ENCODE data around the gene ONECUT3. TPM values are rescaled to one million over a fixed set of nuclear protein-coding genes. Genes with fewer than 3 reads are reported as not detected.

Gene ONECUT3
- total RNA-seq, 4 donors from 2014 or later = 0.04 TPM; not detected in 3

DNA sequence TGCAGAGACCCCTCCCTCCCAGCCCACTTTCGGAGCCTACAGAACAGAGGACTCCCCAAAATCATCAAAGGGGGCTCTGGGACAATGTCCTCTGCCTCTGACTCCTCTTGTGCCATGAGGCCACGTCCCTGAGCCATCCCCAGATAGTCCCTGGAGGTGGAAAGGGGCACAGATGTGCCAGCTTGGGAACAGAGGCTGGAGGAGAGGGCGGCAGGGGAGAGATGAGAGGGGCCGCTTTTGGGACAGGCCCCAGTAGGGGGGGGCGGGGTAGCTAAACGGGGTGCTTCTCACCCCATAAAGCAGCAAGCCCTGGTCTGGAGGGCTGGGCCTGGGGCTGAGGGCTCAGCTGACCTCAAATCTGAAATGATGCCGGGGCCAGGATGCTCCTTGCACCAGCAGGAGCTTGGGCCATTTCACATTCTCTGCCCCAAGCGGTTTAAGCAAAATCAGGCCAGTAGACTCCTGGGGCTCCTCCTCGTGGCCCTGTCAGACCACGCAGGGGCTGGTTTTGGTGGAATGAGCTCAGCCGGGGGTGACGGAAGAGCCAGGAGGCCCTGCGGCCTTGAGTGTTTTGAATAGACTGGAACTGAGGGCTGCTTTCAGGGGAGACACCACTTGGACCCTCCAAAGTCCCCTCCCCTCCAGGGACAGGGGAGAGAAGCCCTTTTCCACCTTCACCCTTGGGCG lies 27.1 kb downstream of the ONECUT3 start:
- peaks cover 0 to 12% (median 4%) of the 10 kb centered on the region in 3 donors for H3K4me1 ChIP-seq
- H3K9me3 ChIP-seq = peaks cover 0 to 29% (median 0%) of the 10 kb centered on the region in 3 donors
- H3K36me3 ChIP-seq = no peaks in the 10 kb centered on the region
- WGBS, 2 donors (ENCODE audit: low coverage in 1 of 2) = 0 to 18% methylated on average over 1 to 7 of the region's 14 CpGs
- ATAC-seq = no peak
- no peak overlapping the region for H3K4me3 ChIP-seq
- peaks cover 100% of the 10 kb centered on the region for H3K27me3 ChIP-seq
- TF ChIP-seq POLR2A (IDR thresholded peaks at IDR 0.05) (no peak), EP300 (IDR thresholded peaks at IDR 0.05) (no peak), POLR2AphosphoS5 (IDR thresholded peaks at IDR 0.05) (no peak)
- TF ChIP-seq, protein P1, sequence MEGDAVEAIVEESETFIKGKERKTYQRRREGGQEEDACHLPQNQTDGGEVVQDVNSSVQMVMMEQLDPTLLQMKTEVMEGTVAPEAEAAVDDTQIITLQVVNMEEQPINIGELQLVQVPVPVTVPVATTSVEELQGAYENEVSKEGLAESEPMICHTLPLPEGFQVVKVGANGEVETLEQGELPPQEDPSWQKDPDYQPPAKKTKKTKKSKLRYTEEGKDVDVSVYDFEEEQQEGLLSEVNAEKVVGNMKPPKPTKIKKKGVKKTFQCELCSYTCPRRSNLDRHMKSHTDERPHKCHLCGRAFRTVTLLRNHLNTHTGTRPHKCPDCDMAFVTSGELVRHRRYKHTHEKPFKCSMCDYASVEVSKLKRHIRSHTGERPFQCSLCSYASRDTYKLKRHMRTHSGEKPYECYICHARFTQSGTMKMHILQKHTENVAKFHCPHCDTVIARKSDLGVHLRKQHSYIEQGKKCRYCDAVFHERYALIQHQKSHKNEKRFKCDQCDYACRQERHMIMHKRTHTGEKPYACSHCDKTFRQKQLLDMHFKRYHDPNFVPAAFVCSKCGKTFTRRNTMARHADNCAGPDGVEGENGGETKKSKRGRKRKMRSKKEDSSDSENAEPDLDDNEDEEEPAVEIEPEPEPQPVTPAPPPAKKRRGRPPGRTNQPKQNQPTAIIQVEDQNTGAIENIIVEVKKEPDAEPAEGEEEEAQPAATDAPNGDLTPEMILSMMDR (IDR thresholded peaks at IDR 0.05) = no peak
- H3K27ac ChIP-seq = no peak overlapping the region

DNA sequence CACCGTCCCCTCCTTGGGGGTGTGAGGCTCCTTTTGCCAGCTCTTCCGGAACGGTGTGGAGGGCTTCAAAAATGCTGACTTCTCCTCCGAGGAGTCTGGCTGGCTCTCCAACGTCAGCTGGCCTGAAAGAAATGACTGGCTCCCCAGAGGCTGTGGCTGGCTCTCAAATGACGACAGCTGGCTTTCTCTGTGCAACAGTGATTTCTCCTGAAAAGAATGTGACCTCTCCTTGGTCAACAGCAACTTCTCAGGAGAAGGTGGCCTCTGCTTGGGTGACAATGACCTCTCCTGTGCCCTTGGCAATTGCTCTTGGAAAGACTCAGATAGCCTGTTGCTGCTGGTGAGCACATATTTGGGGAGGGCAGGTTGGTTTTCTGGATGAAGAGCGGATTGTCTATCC lies 29.2 kb downstream of the ONECUT3 start:
- H3K4me3 ChIP-seq = no peak overlapping the region
- no peak for ATAC-seq
- TF ChIP-seq, protein P1 (IDR thresholded peaks at IDR 0.05) = no peak
- TF ChIP-seq EP300 (IDR thresholded peaks at IDR 0.05) (no peak), POLR2A (IDR thresholded peaks at IDR 0.05) (no peak), POLR2AphosphoS5 (IDR thresholded peaks at IDR 0.05) (no peak)
- no peak overlapping the region for H3K27ac ChIP-seq
- WGBS, 2 donors (ENCODE audit: low coverage in 1 of 2) = 100% methylated on average over 1 of the region's 7 CpGs; no CpG with 5 or more reads in 1 of the 2 donors
- H3K36me3 ChIP-seq = no peaks in the 10 kb centered on the region
- peaks cover 96% of the 10 kb centered on the region for H3K27me3 ChIP-seq
- no peaks in the 10 kb centered on the region for H3K4me1 ChIP-seq
- H3K9me3 ChIP-seq = peaks cover 0 to 28% (median 0%) of the 10 kb centered on the region in 3 donors

DNA sequence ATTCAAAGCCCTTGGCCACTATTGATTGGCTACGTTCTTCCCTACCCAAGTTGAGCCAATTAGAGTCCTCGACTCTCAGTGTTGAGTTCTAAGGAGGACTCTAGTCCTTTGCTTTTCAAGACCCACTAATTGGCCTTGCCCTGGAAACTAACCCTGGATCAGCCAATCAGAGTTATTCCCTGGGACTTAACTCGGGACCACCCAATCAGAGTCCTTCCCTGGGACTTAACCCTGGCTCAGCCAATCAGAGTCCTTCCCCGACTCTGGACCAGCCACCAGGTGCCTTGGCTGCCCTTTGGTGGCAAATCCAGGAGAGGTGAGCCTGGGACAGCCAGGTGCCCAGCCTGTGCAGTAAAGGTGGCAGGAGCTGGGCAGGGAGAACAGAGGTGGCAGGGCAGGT lies 30.0 kb downstream of the ONECUT3 start:
- ATAC-seq = no peak
- H3K27me3 ChIP-seq = peaks cover 95% of the 10 kb centered on the region
- H3K4me1 ChIP-seq = no peaks in the 10 kb centered on the region
- no peaks in the 10 kb centered on the region for H3K36me3 ChIP-seq
- peaks cover 0 to 28% (median 0%) of the 10 kb centered on the region in 3 donors for H3K9me3 ChIP-seq
- H3K27ac ChIP-seq = no peak overlapping the region
- TF ChIP-seq EP300 (IDR thresholded peaks at IDR 0.05) = no peak
- no peak for TF ChIP-seq POLR2A (IDR thresholded peaks at IDR 0.05)
- TF ChIP-seq, protein P1 (IDR thresholded peaks at IDR 0.05) = no peak
- no peak for TF ChIP-seq POLR2AphosphoS5 (IDR thresholded peaks at IDR 0.05)
- WGBS, 2 donors (ENCODE audit: low coverage in 1 of 2) = 60% methylated on average over 1 of the region's 4 CpGs; no CpG with 5 or more reads in 1 of the 2 donors
- H3K4me3 ChIP-seq = no peak overlapping the region

DNA sequence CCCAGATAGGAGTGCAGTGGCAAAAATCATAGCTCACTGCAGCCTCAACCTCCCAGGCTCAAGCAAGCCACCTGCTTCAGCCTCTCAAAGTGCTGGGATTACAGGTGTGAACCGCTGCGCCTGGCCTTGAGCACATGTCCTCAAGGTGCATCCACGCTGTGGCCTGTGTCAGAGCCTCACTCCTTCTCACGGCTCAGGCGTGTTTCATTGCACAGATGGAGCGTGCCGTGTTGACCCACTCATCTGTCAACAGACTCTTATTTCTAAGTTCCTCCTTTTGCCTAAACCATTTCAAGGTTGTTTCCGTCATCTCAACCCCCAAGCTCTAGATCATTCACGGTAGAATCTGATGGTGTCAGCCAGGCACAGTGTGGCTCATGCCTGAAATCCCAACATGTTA lies 30.6 kb downstream of the ONECUT3 start:
- Histone ChIP-seq H3K36me3 (no peaks in the 10 kb centered on the region), H3K27me3 (peaks cover 95% of the 10 kb centered on the region), H3K27ac (no peak overlapping the region), H3K4me3 (no peak overlapping the region), H3K9me3 (peaks cover 0 to 28% (median 0%) of the 10 kb centered on the region in 3 donors), H3K4me1 (peaks cover 0 to 3% (median 0%) of the 10 kb centered on the region in 3 donors)
- ATAC-seq = no peak
- no peak for TF ChIP-seq POLR2A (IDR thresholded peaks at IDR 0.05)
- no peak for TF ChIP-seq EP300 (IDR thresholded peaks at IDR 0.05)
- no peak for TF ChIP-seq POLR2AphosphoS5 (IDR thresholded peaks at IDR 0.05)
- TF ChIP-seq, protein P1 (IDR thresholded peaks at IDR 0.05) = no peak
- WGBS, 2 donors (ENCODE audit: low coverage in 1 of 2) = 84% methylated on average over 7 of the region's 9 CpGs; no CpG with 5 or more reads in 1 of the 2 donors

- H3K27me3 ChIP-seq = peaks cover 92% of the 10 kb centered on the region
- ATAC-seq = no peak
- H3K9me3 ChIP-seq = peaks cover 0 to 28% (median 0%) of the 10 kb centered on the region in 3 donors
- H3K4me3 ChIP-seq = no peak overlapping the region
- 94% methylated on average over 8 of the region's 19 CpGs; no CpG with 5 or more reads in 1 of the 2 donors for WGBS, 2 donors (ENCODE audit: low coverage in 1 of 2)
- TF ChIP-seq EP300 (IDR thresholded peaks at IDR 0.05) (no peak), POLR2A (IDR thresholded peaks at IDR 0.05) (no peak), POLR2AphosphoS5 (IDR thresholded peaks at IDR 0.05) (no peak)
- TF ChIP-seq, protein P1 (IDR thresholded peaks at IDR 0.05) = no peak
- H3K4me1 ChIP-seq = peaks cover 0 to 14% (median 2%) of the 10 kb centered on the region in 3 donors
- no peaks in the 10 kb centered on the region for H3K36me3 ChIP-seq
- no peak overlapping the region for H3K27ac ChIP-seq
These were observed 32.0 kb downstream of the ONECUT3 start for GRCh38 chr19:1785310-1785709.
